HFFc6 (cell line): ENCODE data around the gene TXNDC12. TPM values are rescaled to one million over a fixed set of nuclear protein-coding genes. Genes with fewer than 3 reads are reported as not detected.
"Not testable (repeated sequence)": the region's sequence is repeated elsewhere in the genome, so short reads cannot be mapped to it uniquely, and the experiment has no call there.

Experiments
- DNase-seq: peaks from one replicate; pipeline ENCODE4 v3.0.0-alpha.2; 2018
- H3K27ac Mint-ChIP-seq: 2 replicates; pipeline ENCODE4 v1.8.0; 2020; ENCODE audit warnings: mild to moderate bottlenecking, mixed read lengths
- H3K27me3 Mint-ChIP-seq: 2 replicates; pipeline ENCODE4 v1.8.0; 2021; ENCODE audit warnings: mild to moderate bottlenecking, moderate library complexity, mixed read lengths; ENCODE audit not compliant: insufficient read depth
- H3K36me3 Mint-ChIP-seq: 2 replicates; pipeline ENCODE4 v1.8.0; 2021; ENCODE audit warnings: low read depth, mixed read lengths
- H3K4me1 Mint-ChIP-seq: 2 replicates; pipeline ENCODE4 v1.8.0; 2020; ENCODE audit warnings: low read depth, mixed read lengths
- H3K4me3 Mint-ChIP-seq: 2 replicates; pipeline ENCODE4 v1.8.0; 2020; ENCODE audit warnings: mild to moderate bottlenecking, moderate library complexity, mixed read lengths
- H3K9me3 Mint-ChIP-seq: 2 replicates; pipeline ENCODE4 v1.8.0; 2020; ENCODE audit warnings: mild to moderate bottlenecking, mixed read lengths
- long read RNA-seq: library from polyadenylated mRNA; unstranded; transcript quantifications from one replicate; pipeline ENCODE4 v2.0.0, GENCODE V29; 2019
- total RNA-seq, 6 experiments: library from RNA; stranded (reverse); fragmentation: NEBNext Ultra II Directional; extraction: Animal tissue kit (Norgen Biotek cat#: 25700); gene quantifications; 2 replicates in 1 of 6; 3 replicates in 5 of 6; pipeline ENCODE4 v1.2.3, GENCODE V29; 2021
- TF ChIP-seq, protein P1 (sequence below): fragments of 200-600 bp; sonication (generic); IDR thresholded peaks from 2 replicates; pipeline ENCODE4 v1.5.0; 2021; ENCODE audit warnings: antibody characterized with exemption, mild to moderate bottlenecking

The TXNDC12 gene
- total RNA-seq, result 10 to 100 TPM; 61.4 to 72.0 (median 68.7) TPM
- long read RNA-seq, transcript TXNDC12-201 (7 exons, 2,396 nt), result major isoform, 131 of 141 reads
- long read RNA-seq, partial matches to known transcripts, result 9 of 141 reads
- long read RNA-seq, other reads (novel, unspliced or antisense), result 1 of 141 reads

- H3K4me1 Mint-ChIP-seq, result peaks cover 63% of the 10 kb centered on the region
- peaks cover 4% of the 10 kb centered on the region for H3K27me3 Mint-ChIP-seq
- peak within 1 kb of the TSS; percentile 95 for H3K27ac Mint-ChIP-seq
- no peaks in the 10 kb centered on the region for H3K9me3 Mint-ChIP-seq
- H3K36me3 Mint-ChIP-seq, result peaks cover 23% of the 10 kb centered on the region
- DNase-seq, result peak; percentile 86
- TF ChIP-seq, protein P1, sequence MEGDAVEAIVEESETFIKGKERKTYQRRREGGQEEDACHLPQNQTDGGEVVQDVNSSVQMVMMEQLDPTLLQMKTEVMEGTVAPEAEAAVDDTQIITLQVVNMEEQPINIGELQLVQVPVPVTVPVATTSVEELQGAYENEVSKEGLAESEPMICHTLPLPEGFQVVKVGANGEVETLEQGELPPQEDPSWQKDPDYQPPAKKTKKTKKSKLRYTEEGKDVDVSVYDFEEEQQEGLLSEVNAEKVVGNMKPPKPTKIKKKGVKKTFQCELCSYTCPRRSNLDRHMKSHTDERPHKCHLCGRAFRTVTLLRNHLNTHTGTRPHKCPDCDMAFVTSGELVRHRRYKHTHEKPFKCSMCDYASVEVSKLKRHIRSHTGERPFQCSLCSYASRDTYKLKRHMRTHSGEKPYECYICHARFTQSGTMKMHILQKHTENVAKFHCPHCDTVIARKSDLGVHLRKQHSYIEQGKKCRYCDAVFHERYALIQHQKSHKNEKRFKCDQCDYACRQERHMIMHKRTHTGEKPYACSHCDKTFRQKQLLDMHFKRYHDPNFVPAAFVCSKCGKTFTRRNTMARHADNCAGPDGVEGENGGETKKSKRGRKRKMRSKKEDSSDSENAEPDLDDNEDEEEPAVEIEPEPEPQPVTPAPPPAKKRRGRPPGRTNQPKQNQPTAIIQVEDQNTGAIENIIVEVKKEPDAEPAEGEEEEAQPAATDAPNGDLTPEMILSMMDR, result no peak
- H3K4me3 Mint-ChIP-seq, result peak within 1 kb of the TSS; percentile 100
Measured at GRCh38 chr1:52055066-52055865, at the start of gene TXNDC12. TXNDC12 (minus strand) TSS chr1:52055191; CDS start chr1:52055096, 95 bp downstream.

- Mint-ChIP-seq H3K4me1 (no peaks in the 10 kb centered on the region), H3K36me3 (no peaks in the 10 kb centered on the region), H3K27ac (no peak overlapping the region), H3K27me3 (peaks cover 4% of the 10 kb centered on the region; the same call in 1 of the 2 replicates), H3K9me3 (no peaks in the 10 kb centered on the region), H3K4me3 (no peak overlapping the region)
- no peak for DNase-seq
- TF ChIP-seq, protein P1, result no peak
Measured at GRCh38 chr1:52102336-52103013, 47.5 kb upstream of the TXNDC12 start.

DNA sequence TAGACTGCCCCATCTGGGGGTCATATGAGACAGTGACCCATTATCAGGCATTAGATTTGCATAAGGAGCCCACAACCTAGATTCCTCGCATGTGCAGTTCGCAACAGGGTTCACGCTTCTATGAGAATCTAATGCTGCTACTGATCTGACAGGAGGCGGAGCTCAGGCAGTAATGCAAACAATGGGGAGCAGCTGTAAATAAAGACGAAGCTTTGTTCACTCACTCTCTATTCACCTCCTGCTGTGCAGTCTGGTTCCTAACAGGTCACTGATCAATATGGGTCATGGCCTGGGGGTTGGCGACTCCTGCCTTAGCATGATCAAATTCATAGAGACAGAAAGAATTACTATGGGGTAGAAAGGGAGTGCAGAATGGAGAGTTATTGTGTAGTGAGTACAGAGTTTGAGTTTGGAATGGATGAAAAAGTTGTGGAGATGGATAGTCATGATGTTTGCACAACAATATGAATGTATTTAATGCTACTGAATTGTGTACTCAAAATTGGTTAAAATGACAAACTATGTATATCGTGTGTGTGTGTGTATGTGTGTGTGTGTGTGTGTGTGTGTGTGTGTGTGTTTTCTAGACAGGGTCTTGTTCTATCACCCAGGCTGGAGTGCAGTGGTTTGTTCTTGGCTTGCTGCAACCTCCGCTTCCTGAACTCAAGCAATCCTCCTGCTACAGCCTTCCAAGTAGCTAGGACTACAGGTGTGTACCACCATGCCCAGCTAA lies 43.3 kb upstream of the TXNDC12 start:
- Mint-ChIP-seq H3K27me3 (peaks cover 10% of the 10 kb centered on the region), H3K9me3 (no peaks in the 10 kb centered on the region), H3K4me3 (no peak overlapping the region), H3K4me1 (no peaks in the 10 kb centered on the region), H3K36me3 (no peaks in the 10 kb centered on the region), H3K27ac (no peak overlapping the region)
- DNase-seq, result no peak
- TF ChIP-seq, protein P1, result no peak

GRCh38 chr1:52096216-52096615 lies 41.2 kb upstream of the TXNDC12 start:
- peaks cover 8% of the 10 kb centered on the region for H3K36me3 Mint-ChIP-seq

DNA sequence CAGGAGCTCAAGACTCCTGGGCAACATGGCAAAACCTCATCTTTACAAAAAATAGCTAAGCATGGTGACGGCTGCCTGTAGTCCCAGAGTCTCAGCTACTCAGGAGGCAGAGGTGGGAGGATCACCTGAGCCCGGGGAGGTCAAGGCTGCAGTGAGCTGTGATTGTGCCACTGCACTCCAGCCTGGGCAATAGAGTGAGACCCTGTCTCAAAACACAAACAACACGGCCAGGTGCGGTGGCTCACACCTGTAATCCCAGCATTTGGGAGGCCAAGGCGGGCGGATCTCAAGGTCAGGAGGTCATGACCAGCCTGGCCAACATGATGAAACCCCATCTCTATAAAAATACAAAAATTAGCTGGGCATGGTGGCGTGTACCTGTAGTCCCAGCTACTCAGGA lies 39.3 kb upstream of the TXNDC12 start:
- H3K4me3 Mint-ChIP-seq, H3K27me3 Mint-ChIP-seq, H3K27ac Mint-ChIP-seq, DNase-seq, H3K9me3 Mint-ChIP-seq, H3K4me1 Mint-ChIP-seq: not testable (repeated sequence)
- peaks cover 22% of the 10 kb centered on the region for H3K36me3 Mint-ChIP-seq

More at GRCh38 chr1:52096216-52096615, 41.2 kb upstream of the TXNDC12 start:
- H3K9me3 Mint-ChIP-seq, result no peaks in the 10 kb centered on the region
- no peaks in the 10 kb centered on the region for H3K4me1 Mint-ChIP-seq
- TF ChIP-seq, protein P1, result no peak
- no peak for DNase-seq
- peaks cover 6% of the 10 kb centered on the region for H3K27me3 Mint-ChIP-seq
- no peak overlapping the region for H3K27ac Mint-ChIP-seq
- H3K4me3 Mint-ChIP-seq, result no peak overlapping the region

DNA sequence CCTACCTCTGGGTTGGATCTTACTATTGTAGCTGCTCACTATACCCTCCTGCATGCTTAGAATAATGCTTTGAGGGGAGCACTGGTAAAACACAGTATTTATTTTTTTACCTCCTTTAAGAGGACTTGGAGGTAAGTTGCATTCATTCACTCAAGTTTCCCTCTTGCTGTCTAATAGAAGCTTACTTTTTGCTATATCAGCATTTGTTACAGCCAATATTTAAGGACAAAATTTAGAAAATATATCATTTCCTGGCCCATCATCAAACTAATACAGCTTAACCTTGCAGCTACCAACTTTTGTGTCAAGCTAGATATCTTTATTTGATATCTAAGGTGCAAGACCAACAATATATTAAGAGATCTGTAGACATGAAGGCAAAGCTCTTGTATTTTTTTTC lies 32.9 kb upstream of the TXNDC12 start:
- H3K4me1 Mint-ChIP-seq, H3K4me3 Mint-ChIP-seq, H3K9me3 Mint-ChIP-seq, H3K27ac Mint-ChIP-seq, H3K27me3 Mint-ChIP-seq, DNase-seq: not testable (repeated sequence)
- peaks cover 37% of the 10 kb centered on the region for H3K36me3 Mint-ChIP-seq
